Measurements from ENCODE around the gene RABAC1. TPM values are rescaled to one million over a fixed set of nuclear protein-coding genes. Genes with fewer than 3 reads are reported as not detected.

Gene RABAC1
- total and polyA plus RNA-seq, 9 of the 15 experiments (the other 6 are each of a cell fraction or from before 2014, with no cell fraction given) = 2.4 to 28.1 (median 9.3) TPM

- TF ChIP-seq THRB (CRISPR knock-in tag; conservative IDR thresholded peaks at IDR 0.05) = no peak
- 0 out of 4 replicates have a peak, but pooled peaks of 1 of the 2 experiments have one; percentile 29 for TF ChIP-seq MAZ (CRISPR knock-in tag; conservative IDR thresholded peaks at IDR 0.05 in 1 of 2, IDR thresholded peaks at IDR 0.05 in 1 of 2)
- no peak for TF ChIP-seq CREB3 (tag; conservative IDR thresholded peaks at IDR 0.05; ENCODE audit: low read depth)
- no peak for TF ChIP-seq ZBTB26 (CRISPR knock-in tag; IDR thresholded peaks at IDR 0.05)
- TF ChIP-seq GABPA (tag; conservative IDR thresholded peaks at IDR 0.05; ENCODE audit: low read depth) = peak; percentile 38; the same call in 1 of the 2 replicates
- TF ChIP-seq ETV5 (CRISPR knock-in tag; IDR thresholded peaks at IDR 0.05; ENCODE audit: low read depth) = no peak
- no peak for TF ChIP-seq DACH1 (IDR thresholded peaks at IDR 0.05; ENCODE audit: partially characterized antibody)
- TF ChIP-seq L3MBTL2 (IDR thresholded peaks at IDR 0.05) = peak; percentile 61
- TF ChIP-seq CHAMP1 (IDR thresholded peaks at IDR 0.05) = no peak
- 0 out of 2 replicates have a peak, but pooled peaks have one; percentile 14 for TF ChIP-seq VEZF1 (CRISPR knock-in tag; IDR thresholded peaks at IDR 0.05)
- no peak for TF ChIP-seq NFIC (IDR thresholded peaks at IDR 0.05)
- TF ChIP-seq ETV1 (tag; conservative IDR thresholded peaks at IDR 0.05; ENCODE audit: low read depth) = 0 out of 2 replicates have a peak, but pooled peaks have one; percentile 12
- 0 out of 2 replicates have a peak, but pooled peaks have one; percentile 46 for TF ChIP-seq ZNF707 (CRISPR knock-in tag; conservative IDR thresholded peaks at IDR 0.05)
- no peak for TF ChIP-seq NR1H2 (CRISPR knock-in tag; IDR thresholded peaks at IDR 0.05)
- 0 out of 2 replicates have a peak, but pooled peaks have one; percentile 7 for TF ChIP-seq PKNOX1 (IDR thresholded peaks at IDR 0.05)
These were observed 44.6 kb upstream of the RABAC1 start (continued) for GRCh38 chr19:42003506-42004294.
